ENCODE data around the gene USP7. TPM values are rescaled to one million over a fixed set of nuclear protein-coding genes. Genes with fewer than 3 reads are reported as not detected.

Gene USP7
- total RNA-seq, 1 donor from 2014 or later: 57.2 TPM

DNA sequence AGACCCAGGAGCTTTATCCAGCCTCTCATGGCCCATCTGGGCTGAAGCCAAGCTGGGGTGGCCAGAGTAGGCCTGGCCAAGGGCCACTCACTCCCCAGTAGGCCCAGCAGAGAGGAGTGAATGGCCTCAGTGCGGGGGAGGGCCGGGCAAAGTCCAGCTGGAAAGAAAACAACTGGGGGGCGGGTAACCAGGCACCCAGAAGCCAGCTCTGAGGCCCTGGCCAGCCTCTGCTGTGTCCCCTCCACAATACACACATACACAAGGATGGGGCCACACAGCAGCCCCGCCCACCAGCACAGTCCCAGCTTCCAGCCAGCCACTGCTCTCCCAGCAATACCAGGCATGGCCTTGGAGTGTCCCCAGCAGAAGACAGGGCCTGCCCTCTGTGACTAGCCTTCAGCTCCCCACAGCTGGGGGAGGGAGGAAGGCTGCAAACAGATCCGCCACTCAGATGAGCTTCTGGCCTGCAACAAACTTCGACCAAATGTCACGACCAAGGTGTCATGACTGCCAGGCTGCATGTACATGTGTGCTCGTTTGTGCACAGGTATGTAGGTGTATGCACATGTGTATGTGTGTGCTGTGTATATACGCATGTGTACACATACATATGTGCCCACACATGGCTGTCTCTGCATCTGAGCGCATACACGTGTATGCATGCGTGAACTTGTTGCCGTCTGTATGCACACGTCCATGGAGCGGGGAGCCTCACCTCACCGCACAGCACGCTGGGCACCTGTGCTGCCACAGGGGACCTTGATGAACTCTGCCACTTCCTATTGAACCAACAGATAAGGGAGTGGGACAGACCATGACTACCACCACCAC, 99.9 kb downstream of the USP7 start:
- no peak for DNase-seq (ENCODE audit: low read depth)

GRCh38 chr16:8862309-8863130, 101.2 kb downstream of the USP7 start:
- no peak for DNase-seq (ENCODE audit: low read depth)

DNA sequence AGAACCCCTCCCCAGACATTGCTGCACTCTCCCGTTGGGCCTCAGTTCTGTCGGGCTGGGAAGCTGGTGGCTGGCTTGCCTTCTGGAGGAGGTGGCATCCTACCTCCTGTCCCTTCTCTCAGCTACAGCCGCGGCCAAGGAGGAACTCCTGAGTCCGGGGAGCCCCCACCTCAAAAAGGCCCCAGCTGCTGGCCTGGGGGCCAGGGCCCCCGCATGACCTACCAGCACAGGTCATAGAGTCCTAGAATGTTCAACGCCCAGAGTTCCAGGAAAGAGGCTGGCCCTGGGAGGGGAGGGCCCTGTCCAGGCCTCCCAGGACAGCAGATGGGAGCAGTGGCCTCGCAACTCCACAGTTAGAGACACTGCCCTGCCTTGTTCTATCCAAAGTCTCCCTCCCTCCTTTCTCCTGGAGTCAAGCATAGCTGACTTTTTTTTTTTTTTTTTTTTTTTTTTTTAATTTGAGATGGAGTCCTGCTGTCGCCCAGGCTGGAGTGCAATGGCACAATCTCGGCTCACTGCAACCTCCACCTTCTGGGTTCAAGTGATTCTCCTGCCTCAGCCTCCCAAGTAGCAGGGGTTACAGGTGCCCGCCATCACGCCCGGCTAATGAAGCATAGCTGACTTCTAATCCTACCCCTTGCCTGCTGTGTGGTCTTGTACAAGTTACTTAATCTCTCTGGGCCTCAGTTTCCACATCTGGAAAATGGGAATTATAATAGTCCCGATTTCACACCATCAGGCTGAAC, 102.0 kb downstream of the USP7 start:
- no peak for DNase-seq (ENCODE audit: low read depth)

GRCh38 chr16:8859913-8860881, 103.5 kb downstream of the USP7 start:
- DNase-seq (ENCODE audit: low read depth): no peak

GRCh38 chr16:8858994-8859912, 104.5 kb downstream of the USP7 start:
- no peak for DNase-seq (ENCODE audit: low read depth)

- no peak for DNase-seq (ENCODE audit: low read depth)
These were observed 107.7 kb downstream of the USP7 start for GRCh38 chr16:8855972-8856371.

DNA sequence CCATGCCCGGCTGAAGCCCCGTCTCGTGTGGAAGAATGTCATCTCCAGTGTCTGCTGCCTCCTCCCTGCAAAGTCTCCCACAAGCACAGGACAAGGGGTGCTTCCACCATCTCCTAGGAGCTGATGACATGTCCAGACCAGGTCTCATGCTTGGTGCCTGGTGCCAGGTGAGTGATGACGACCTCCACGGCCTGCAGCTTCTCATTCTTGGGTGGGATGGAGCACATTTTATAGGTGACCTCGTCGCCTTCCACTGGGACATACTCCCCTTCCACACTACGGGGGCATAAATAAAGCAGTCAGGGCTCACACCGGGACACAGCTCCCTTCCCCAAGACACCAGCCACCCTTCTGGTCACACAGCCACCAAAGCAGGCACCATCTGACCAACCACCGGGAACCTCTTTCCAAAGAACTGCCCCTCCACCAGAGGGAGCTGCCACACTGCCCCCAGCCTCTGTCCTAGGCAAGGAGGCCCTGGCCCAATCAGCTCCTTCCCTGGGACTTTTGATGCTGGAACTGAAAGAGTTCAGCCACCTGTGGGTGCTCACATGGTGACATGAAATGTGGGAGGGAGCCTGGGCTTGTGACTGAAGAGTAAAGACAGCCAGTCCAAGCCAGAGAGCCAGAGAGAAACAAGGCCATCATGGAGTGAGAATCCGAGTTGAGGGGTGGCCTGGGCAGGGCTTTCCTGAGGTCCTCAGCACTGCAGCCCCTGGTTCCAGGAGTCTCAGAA, 108.5 kb downstream of the USP7 start:
- no peak for DNase-seq (ENCODE audit: low read depth)

DNA sequence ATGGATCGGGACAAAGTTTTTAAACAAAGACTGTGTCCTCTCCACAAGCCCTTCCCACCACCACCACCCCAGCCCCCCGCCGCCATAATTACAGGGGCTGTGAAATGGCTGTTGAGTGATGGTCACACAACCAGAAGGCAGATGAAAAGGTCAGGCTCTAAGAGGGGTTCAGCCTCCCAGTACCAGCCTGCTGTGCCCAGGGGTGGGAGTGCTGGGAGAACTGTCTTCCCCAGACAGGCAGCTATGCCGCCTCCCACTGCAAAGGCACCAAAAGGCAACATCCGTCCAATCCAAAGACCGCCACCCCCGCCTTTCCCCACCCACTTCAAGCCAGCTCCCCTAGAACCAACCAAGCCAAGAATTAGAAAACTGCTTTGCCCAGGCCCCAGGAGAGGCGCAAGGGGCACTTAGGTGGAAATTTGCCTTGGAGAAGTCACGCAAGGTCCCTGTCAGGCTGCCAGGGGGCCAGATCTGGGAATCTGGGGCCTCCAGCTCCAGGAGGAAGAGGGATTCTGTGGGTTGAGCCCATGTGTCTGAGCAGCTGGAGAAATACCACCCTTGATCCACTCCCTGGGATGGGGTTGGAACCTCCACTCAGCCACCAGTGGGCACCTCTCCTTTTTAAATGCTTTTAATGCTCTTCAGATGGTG, 109.3 kb downstream of the USP7 start:
- no peak for DNase-seq (ENCODE audit: low read depth)

- DNase-seq (ENCODE audit: low read depth): no peak
These were observed 110.1 kb downstream of the USP7 start for GRCh38 chr16:8853611-8854010.

GRCh38 chr16:8853150-8853549, 110.6 kb downstream of the USP7 start:
- no peak for DNase-seq (ENCODE audit: low read depth)

DNA sequence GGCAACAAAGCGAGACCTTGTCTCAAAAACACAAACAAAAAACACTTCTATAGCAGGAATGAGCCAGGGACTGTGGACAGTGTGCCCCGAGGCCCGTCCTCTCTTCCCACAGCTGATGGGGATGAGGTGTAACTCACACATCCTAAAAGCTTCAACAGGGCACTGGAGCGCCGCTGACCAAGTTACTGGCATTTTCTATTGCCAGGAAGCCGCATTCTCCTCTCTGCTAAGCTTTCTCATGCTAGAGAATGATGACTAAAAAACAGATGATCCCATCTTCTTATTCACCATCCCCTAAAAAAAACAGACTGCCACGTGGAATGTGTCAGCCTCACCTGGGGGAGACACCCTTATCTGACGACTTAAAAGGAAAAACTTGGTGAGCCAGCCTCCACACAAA, 111.2 kb downstream of the USP7 start:
- DNase-seq (ENCODE audit: low read depth): no peak

GRCh38 chr16:8851761-8852403, 111.8 kb downstream of the USP7 start:
- no peak for DNase-seq (ENCODE audit: low read depth)

DNA sequence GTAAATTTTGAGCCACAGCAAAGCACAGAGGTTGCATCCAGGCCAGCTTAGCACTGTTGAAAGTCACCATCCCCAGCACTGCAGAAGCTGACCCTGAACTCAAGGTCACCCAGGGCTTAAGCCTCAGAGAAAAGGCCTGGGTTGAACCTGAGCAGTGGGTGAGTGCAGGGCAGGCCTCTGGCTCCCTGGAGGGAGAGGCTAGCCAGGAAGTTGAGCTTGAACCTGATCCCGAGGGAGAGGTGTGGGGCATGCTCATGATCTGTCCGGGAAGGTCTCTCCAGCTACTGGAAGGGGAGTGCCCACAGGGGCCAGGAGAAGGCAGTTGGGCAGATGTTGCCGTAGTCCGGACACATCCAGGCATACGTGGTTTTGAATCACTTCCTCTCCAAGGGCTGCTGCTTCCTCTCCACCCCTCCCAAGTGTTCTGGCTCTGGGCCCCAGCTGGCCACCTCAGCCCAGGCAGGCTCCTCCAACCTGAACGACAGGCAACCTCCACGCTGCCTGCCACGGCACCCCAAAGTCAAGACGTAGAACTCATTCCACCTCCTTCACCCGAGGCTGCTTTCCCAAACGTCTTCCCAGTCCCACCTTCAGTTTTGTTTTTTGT, 113.3 kb downstream of the USP7 start:
- DNase-seq (ENCODE audit: low read depth): no peak

DNA sequence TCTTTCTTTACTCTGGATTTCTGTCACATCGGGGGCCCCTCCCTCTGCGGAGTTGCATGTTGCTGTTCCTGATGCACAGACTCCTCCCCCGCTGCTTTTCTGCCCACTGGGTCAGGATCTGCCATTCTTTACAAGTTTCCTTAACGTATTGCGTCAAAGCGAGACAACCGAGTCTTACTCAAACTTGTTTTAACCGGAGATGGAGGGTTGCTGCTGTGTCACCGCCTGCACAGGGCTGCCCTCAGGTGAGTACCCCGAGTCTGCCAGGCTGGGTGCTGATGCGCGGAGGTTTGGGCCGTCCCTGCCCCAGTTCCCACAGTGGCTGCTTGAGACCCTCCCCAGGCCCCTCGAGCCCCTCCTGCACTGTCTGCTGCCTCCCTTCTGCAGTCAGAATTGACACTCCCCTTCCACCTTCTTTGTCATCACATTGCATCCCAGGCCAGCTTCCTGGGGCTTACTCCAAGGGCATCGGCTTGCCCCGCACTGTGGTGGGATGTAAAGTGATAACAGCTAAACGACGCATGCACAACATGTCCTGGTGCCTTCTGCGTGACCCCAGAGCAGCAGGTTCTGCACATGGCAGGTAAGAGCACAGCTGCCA, 114.2 kb downstream of the USP7 start:
- DNase-seq (ENCODE audit: low read depth): no peak

DNA sequence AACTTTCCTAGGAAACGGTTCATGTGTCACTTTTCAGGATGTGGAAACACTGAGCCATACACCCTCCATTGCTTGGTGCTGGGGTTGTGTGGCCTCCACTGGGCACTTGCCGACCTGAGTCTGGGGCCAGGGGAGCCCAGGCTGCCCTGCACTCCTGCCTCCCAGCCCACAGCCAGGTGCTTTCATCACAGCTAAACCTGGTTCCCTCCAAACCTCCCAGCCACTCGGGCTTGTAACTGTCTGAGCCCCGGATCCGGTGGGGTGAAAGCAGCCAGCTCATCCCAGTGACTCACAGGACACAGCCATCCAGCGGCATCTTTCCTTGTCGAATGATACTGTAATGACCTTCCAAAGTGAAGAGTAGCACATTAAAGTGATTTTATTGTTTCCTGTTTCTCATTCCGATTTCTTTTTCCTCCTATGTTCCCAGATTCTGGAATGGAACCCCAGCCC, 114.7 kb downstream of the USP7 start:
- no peak for DNase-seq (ENCODE audit: low read depth)

- no peak for DNase-seq (ENCODE audit: low read depth)
These were observed 115.3 kb downstream of the USP7 start for GRCh38 chr16:8848231-8848938.
